K562 (cell line): ENCODE results near the gene FOSL1. TPM values are rescaled to one million over a fixed set of nuclear protein-coding genes. Genes with fewer than 3 reads are reported as not detected.

Source experiments
- ARID1B ChIP-seq: fragments of 450-650 bp; IDR thresholded peaks from 2 replicates; pipeline ENCODE4 v1.6.1; 2016; ENCODE audit warnings: antibody characterized with exemption, mild to moderate bottlenecking, inconsistent platforms
- EGR1 ChIP-seq: fragments of 450-650 bp; conservative IDR thresholded peaks from 2 replicates; pipeline ENCODE4 v1.6.1; 2017; ENCODE audit warnings: mild to moderate bottlenecking
- EP400 ChIP-seq: fragments of 450-650 bp; IDR thresholded peaks from 2 replicates; pipeline ENCODE4 v1.6.1; 2017; ENCODE audit warnings: antibody characterized with exemption, mild to moderate bottlenecking, moderate library complexity
- ETV5 ChIP-seq: sonication (generic); formaldehyde crosslinking; IDR thresholded peaks from 2 replicates; pipeline ENCODE4 v1.4.0; 2020; ENCODE audit warnings: low read depth, mild to moderate bottlenecking, missing genetic modification reagents
- GABPB2 ChIP-seq: fragments of 250-450 bp; sonication (Bioruptor Pico); conservative IDR thresholded peaks from 2 replicates; pipeline ENCODE4 v1.5.1; 2021; ENCODE audit warnings: mild to moderate bottlenecking
- HDAC2 ChIP-seq: fragments of 450-650 bp; IDR thresholded peaks from 2 replicates; pipeline ENCODE4 v1.6.1; 2016; ENCODE audit warnings: mild to moderate bottlenecking
- HOXB6 ChIP-seq: fragments of 250-450 bp; sonication (Bioruptor Pico); IDR thresholded peaks from 2 replicates; pipeline ENCODE4 v1.5.1; 2022; ENCODE audit warnings: mild to moderate bottlenecking, borderline replicate concordance
- MAFK ChIP-seq: IDR thresholded peaks from 2 replicates; pipeline ENCODE4 v1.6.1; 2011; ENCODE audit warnings: low read length, improper control_type of control experiment
- NFATC3 ChIP-seq: fragments of 450-650 bp; IDR thresholded peaks from 2 replicates; pipeline ENCODE4 v1.6.1; 2017; ENCODE audit warnings: mild to moderate bottlenecking
- PATZ1 ChIP-seq: fragments of 250-450 bp; sonication (Bioruptor Pico); IDR thresholded peaks from 2 replicates; pipeline ENCODE4 v1.5.0; 2020; ENCODE audit warnings: mild to moderate bottlenecking, borderline replicate concordance
- PTTG1 ChIP-seq: fragments of 450-650 bp; IDR thresholded peaks from 2 replicates; pipeline ENCODE4 v1.6.1; 2016; ENCODE audit warnings: low read depth, mild to moderate bottlenecking, missing genetic modification characterization, missing compliant biosample characterization
- SREBF2 ChIP-seq: sonication (generic); formaldehyde crosslinking; IDR thresholded peaks from 2 replicates; pipeline ENCODE4 v1.4.0; 2020; ENCODE audit warnings: mild to moderate bottlenecking, missing genetic modification reagents
- TAF15 ChIP-seq: fragments of 200-400 bp; formaldehyde crosslinking; IDR thresholded peaks from 2 replicates; pipeline ENCODE4 v1.6.1; 2017; ENCODE audit warnings: mild to moderate bottlenecking, low read depth, low read length, moderate library complexity
- WHSC1 ChIP-seq: IDR thresholded peaks from one replicate; pipeline ENCODE4 v1.6.1; 2012; ENCODE audit warnings: low read length, control low read depth, inconsistent platforms
- ZKSCAN1 ChIP-seq: fragments of 150-350 bp; IDR thresholded peaks from 2 replicates; pipeline ENCODE4 v1.6.1; 2016; ENCODE audit warnings: low read depth, low read length
- ZKSCAN8 ChIP-seq: fragments of 200-800 bp; sonication (Bioruptor generic); IDR thresholded peaks from 2 replicates; pipeline ENCODE4 v1.6.1; 2016; ENCODE audit warnings: missing genetic modification characterization, missing compliant biosample characterization
- ZNF174 ChIP-seq: fragments of 250-450 bp; sonication (Bioruptor Pico); IDR thresholded peaks from 2 replicates; pipeline ENCODE4 v1.4.0; 2020; ENCODE audit warnings: mild to moderate bottlenecking
- ZNF217 ChIP-seq: sonication (generic); formaldehyde crosslinking; IDR thresholded peaks from 2 replicates; pipeline ENCODE4 v1.8.0; 2022; ENCODE audit warnings: mild to moderate bottlenecking, missing genetic modification reagents
- ZNF23 ChIP-seq: fragments of 250-450 bp; sonication (Bioruptor Pico); IDR thresholded peaks from 2 replicates; pipeline ENCODE4 v1.4.0; 2020; ENCODE audit warnings: mild to moderate bottlenecking
- ZNF507 ChIP-seq: conservative IDR thresholded peaks from 2 replicates; pipeline ENCODE4 v1.6.1; 2017; ENCODE audit warnings: missing genetic modification characterization, missing compliant biosample characterization
- ZNF778 ChIP-seq: fragments of 450-650 bp; formaldehyde crosslinking; IDR thresholded peaks from 2 replicates; pipeline ENCODE4 v1.4.0; 2020; ENCODE audit warnings: mild to moderate bottlenecking, moderate library complexity
- ZSCAN32 ChIP-seq: fragments of 450-650 bp; formaldehyde crosslinking; IDR thresholded peaks from 2 replicates; pipeline ENCODE4 v1.4.0; 2020; ENCODE audit warnings: mild to moderate bottlenecking, moderate library complexity
- ZZZ3 ChIP-seq: fragments of 450-650 bp; IDR thresholded peaks from 2 replicates; pipeline ENCODE4 v1.6.1; 2016; ENCODE audit warnings: antibody characterized with exemption, mild to moderate bottlenecking, moderate library complexity
- polyA plus RNA-seq, 8 experiments: library from polyadenylated mRNA; depleted of rRNA in 4 of 8; stranded (reverse) in 5 of 8; unstranded in 3 of 8; fragments of >200 nt; fragmentation: Nextera tagmentation in 2 of 8; fragmentation: Illumina TruSeq in 1 of 8; extraction: Ambion mirVana in 2 of 8; extraction: Trizol in 1 of 8; gene quantifications; 2 replicates each; pipeline versions ENCODE4 v1.2.1 to v1.2.3, GENCODE V29; 2011 to 2014; ENCODE audit warnings: inconsistent platforms in 1 of 8, missing spikeins in 1 of 8
- total RNA-seq, 7 experiments: library from RNA; depleted of rRNA in 6 of 7; stranded (reverse); fragments of >200 nt in 6 of 7; fragmentation: Illumina TruSeq in 2 of 7; extraction: Trizol in 2 of 7; gene quantifications; 2 replicates each; pipeline versions ENCODE4 v1.2.1 to v1.2.3, GENCODE V29; 2011 to 2021; ENCODE audit warnings: low replicate concordance in 1 of 7
- TF ChIP-seq, protein P1 (sequence below): fragments of 250-450 bp; sonication (Bioruptor Pico); IDR thresholded peaks from 2 replicates; pipeline ENCODE4 v1.5.0; 2021
- TF ChIP-seq, protein P2 (sequence below): sonication (generic); formaldehyde crosslinking; IDR thresholded peaks from 2 replicates; pipeline ENCODE4 v1.8.0; 2022; ENCODE audit warnings: missing genetic modification reagents, mild to moderate bottlenecking, borderline replicate concordance
- TF ChIP-seq, protein P3 (sequence below): fragments of 450-650 bp; formaldehyde crosslinking; IDR thresholded peaks from 2 replicates; pipeline ENCODE4 v1.4.0; 2022; ENCODE audit warnings: mild to moderate bottlenecking, moderate library complexity

The FOSL1 gene
- total and polyA plus RNA-seq, 9 of the 15 experiments (the other 6 are each of a cell fraction or from before 2014, with no cell fraction given), result 3.5 to 39.6 (median 10.0) TPM

GRCh38 chr11:65859095-65859811, 40.9 kb downstream of the FOSL1 start (continued):
- TF ChIP-seq PATZ1, result no peak
- TF ChIP-seq EGR1, result peak; percentile 94
- TF ChIP-seq ZNF174 (CRISPR knock-in tag), result no peak
- no peak for TF ChIP-seq ZSCAN32 (CRISPR knock-in tag)
- no peak for TF ChIP-seq ZKSCAN1
- no peak; the same call in 1 of the 2 replicates for TF ChIP-seq ETV5 (CRISPR knock-in tag)
- TF ChIP-seq ARID1B, result no peak
- TF ChIP-seq GABPB2 (CRISPR knock-in tag), result no peak
- TF ChIP-seq, protein P1, sequence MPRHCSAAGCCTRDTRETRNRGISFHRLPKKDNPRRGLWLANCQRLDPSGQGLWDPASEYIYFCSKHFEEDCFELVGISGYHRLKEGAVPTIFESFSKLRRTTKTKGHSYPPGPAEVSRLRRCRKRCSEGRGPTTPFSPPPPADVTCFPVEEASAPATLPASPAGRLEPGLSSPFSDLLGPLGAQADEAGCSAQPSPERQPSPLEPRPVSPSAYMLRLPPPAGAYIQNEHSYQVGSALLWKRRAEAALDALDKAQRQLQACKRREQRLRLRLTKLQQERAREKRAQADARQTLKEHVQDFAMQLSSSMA (CRISPR knock-in tag), result no peak
- TF ChIP-seq ZNF507, result no peak
- no peak for TF ChIP-seq ZKSCAN8
- TF ChIP-seq ZNF217 (CRISPR knock-in tag), result no peak
- TF ChIP-seq EP400, result no peak; the same call in 1 of the 2 replicates
- no peak for TF ChIP-seq ZZZ3
- TF ChIP-seq, protein P2, sequence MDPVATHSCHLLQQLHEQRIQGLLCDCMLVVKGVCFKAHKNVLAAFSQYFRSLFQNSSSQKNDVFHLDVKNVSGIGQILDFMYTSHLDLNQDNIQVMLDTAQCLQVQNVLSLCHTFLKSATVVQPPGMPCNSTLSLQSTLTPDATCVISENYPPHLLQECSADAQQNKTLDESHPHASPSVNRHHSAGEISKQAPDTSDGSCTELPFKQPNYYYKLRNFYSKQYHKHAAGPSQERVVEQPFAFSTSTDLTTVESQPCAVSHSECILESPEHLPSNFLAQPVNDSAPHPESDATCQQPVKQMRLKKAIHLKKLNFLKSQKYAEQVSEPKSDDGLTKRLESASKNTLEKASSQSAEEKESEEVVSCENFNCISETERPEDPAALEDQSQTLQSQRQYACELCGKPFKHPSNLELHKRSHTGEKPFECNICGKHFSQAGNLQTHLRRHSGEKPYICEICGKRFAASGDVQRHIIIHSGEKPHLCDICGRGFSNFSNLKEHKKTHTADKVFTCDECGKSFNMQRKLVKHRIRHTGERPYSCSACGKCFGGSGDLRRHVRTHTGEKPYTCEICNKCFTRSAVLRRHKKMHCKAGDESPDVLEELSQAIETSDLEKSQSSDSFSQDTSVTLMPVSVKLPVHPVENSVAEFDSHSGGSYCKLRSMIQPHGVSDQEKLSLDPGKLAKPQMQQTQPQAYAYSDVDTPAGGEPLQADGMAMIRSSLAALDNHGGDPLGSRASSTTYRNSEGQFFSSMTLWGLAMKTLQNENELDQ, result no peak
- TF ChIP-seq ZNF778 (CRISPR knock-in tag), result no peak
- no peak for TF ChIP-seq WHSC1
- TF ChIP-seq ZNF23 (CRISPR knock-in tag), result no peak
- TF ChIP-seq TAF15, result no peak
- no peak for TF ChIP-seq HDAC2
- TF ChIP-seq NFATC3, result no peak
- TF ChIP-seq MAFK, result peak; percentile 53
- TF ChIP-seq SREBF2, result no peak
- TF ChIP-seq, protein P3, sequence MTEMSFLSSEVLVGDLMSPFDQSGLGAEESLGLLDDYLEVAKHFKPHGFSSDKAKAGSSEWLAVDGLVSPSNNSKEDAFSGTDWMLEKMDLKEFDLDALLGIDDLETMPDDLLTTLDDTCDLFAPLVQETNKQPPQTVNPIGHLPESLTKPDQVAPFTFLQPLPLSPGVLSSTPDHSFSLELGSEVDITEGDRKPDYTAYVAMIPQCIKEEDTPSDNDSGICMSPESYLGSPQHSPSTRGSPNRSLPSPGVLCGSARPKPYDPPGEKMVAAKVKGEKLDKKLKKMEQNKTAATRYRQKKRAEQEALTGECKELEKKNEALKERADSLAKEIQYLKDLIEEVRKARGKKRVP (CRISPR knock-in tag), result no peak
- no peak for TF ChIP-seq HOXB6 (CRISPR knock-in tag)
- TF ChIP-seq PTTG1 (tag), result no peak
